H1 (cell line): ENCODE measurements around the gene FOXK1. TPM values are rescaled to one million over a fixed set of nuclear protein-coding genes. Genes with fewer than 3 reads are reported as not detected.

Source experiments
- KDM4A ChIP-seq: IDR thresholded peaks from one replicate; pipeline ENCODE4 v1.7.1; 2012; ENCODE audit warnings: low read depth, mild to moderate bottlenecking, moderate library complexity, low read length, inconsistent platforms; ENCODE audit not compliant: severe bottlenecking
- YY1 ChIP-seq: IDR thresholded peaks from 2 replicates; pipeline ENCODE4 v1.6.1; 2011; ENCODE audit warnings: low read depth, mild to moderate bottlenecking, low read length
- polyA plus RNA-seq, 7 experiments: library from polyadenylated mRNA; depleted of rRNA in 3 of 7; stranded (reverse) in 5 of 7; unstranded in 2 of 7; fragments of >200 nt in 5 of 7; fragments of 200-250 nt in 2 of 7; gene quantifications; 1 replicate in 5 of 7; 2 replicates in 1 of 7; 4 replicates in 1 of 7; pipeline versions ENCODE4 v1.2.1 to v1.2.3, GENCODE V29; 2011 to 2013; ENCODE audit warnings: missing spikeins in 2 of 7, mixed read lengths in 2 of 7
- total RNA-seq: library from RNA; stranded (reverse); fragmentation: NEBNext Ultra II Directional; extraction: Animal tissue kit (Norgen Biotek cat#: 25700); gene quantifications from 2 replicates; pipeline ENCODE4 v1.2.1, GENCODE V29; 2021
- TF ChIP-seq, protein P1 (sequence below): fragments of 300-600 bp; sonication (generic); IDR thresholded peaks from 2 replicates; pipeline ENCODE4 v1.7.1; 2012; ENCODE audit warnings: low read length, moderate library complexity, mild to moderate bottlenecking, inconsistent platforms; ENCODE audit not compliant: insufficient replicate concordance
- TF ChIP-seq, protein P2 (sequence below): IDR thresholded peaks from 2 replicates; pipeline ENCODE4 v1.6.1; 2011; ENCODE audit warnings: low read depth, mild to moderate bottlenecking, low read length; ENCODE audit not compliant: insufficient read depth

Gene FOXK1
- total and polyA plus RNA-seq, 2 of the 8 experiments (the other 6 are each of a cell fraction or from before 2014, with no cell fraction given): 2.0 to 8.5 TPM

DNA sequence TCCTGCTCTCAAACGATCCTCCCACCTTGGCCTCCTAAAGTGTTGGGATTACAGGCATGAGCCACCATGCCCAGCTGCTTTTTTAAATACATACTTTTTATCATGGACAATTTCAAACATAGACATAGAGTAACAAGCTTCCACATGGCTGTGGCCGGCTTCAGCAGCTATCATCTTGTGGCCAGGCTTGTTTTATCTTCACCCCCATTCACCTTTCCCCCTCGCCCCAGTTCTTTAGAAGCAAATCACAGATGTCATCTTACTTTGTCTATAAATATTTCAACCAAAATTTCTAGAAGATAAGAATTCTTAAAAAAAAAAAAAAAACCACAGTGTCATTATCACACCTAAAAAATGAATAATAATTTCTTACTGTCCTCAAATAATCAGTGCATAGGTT is 5.9 kb downstream of the FOXK1 start (continued):
- TF ChIP-seq, protein P1, sequence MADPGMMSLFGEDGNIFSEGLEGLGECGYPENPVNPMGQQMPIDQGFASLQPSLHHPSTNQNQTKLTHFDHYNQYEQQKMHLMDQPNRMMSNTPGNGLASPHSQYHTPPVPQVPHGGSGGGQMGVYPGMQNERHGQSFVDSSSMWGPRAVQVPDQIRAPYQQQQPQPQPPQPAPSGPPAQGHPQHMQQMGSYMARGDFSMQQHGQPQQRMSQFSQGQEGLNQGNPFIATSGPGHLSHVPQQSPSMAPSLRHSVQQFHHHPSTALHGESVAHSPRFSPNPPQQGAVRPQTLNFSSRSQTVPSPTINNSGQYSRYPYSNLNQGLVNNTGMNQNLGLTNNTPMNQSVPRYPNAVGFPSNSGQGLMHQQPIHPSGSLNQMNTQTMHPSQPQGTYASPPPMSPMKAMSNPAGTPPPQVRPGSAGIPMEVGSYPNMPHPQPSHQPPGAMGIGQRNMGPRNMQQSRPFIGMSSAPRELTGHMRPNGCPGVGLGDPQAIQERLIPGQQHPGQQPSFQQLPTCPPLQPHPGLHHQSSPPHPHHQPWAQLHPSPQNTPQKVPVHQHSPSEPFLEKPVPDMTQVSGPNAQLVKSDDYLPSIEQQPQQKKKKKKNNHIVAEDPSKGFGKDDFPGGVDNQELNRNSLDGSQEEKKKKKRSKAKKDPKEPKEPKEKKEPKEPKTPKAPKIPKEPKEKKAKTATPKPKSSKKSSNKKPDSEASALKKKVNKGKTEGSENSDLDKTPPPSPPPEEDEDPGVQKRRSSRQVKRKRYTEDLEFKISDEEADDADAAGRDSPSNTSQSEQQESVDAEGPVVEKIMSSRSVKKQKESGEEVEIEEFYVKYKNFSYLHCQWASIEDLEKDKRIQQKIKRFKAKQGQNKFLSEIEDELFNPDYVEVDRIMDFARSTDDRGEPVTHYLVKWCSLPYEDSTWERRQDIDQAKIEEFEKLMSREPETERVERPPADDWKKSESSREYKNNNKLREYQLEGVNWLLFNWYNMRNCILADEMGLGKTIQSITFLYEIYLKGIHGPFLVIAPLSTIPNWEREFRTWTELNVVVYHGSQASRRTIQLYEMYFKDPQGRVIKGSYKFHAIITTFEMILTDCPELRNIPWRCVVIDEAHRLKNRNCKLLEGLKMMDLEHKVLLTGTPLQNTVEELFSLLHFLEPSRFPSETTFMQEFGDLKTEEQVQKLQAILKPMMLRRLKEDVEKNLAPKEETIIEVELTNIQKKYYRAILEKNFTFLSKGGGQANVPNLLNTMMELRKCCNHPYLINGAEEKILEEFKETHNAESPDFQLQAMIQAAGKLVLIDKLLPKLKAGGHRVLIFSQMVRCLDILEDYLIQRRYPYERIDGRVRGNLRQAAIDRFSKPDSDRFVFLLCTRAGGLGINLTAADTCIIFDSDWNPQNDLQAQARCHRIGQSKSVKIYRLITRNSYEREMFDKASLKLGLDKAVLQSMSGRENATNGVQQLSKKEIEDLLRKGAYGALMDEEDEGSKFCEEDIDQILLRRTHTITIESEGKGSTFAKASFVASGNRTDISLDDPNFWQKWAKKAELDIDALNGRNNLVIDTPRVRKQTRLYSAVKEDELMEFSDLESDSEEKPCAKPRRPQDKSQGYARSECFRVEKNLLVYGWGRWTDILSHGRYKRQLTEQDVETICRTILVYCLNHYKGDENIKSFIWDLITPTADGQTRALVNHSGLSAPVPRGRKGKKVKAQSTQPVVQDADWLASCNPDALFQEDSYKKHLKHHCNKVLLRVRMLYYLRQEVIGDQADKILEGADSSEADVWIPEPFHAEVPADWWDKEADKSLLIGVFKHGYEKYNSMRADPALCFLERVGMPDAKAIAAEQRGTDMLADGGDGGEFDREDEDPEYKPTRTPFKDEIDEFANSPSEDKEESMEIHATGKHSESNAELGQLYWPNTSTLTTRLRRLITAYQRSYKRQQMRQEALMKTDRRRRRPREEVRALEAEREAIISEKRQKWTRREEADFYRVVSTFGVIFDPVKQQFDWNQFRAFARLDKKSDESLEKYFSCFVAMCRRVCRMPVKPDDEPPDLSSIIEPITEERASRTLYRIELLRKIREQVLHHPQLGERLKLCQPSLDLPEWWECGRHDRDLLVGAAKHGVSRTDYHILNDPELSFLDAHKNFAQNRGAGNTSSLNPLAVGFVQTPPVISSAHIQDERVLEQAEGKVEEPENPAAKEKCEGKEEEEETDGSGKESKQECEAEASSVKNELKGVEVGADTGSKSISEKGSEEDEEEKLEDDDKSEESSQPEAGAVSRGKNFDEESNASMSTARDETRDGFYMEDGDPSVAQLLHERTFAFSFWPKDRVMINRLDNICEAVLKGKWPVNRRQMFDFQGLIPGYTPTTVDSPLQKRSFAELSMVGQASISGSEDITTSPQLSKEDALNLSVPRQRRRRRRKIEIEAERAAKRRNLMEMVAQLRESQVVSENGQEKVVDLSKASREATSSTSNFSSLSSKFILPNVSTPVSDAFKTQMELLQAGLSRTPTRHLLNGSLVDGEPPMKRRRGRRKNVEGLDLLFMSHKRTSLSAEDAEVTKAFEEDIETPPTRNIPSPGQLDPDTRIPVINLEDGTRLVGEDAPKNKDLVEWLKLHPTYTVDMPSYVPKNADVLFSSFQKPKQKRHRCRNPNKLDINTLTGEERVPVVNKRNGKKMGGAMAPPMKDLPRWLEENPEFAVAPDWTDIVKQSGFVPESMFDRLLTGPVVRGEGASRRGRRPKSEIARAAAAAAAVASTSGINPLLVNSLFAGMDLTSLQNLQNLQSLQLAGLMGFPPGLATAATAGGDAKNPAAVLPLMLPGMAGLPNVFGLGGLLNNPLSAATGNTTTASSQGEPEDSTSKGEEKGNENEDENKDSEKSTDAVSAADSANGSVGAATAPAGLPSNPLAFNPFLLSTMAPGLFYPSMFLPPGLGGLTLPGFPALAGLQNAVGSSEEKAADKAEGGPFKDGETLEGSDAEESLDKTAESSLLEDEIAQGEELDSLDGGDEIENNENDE: no peak
- TF ChIP-seq, protein P2, sequence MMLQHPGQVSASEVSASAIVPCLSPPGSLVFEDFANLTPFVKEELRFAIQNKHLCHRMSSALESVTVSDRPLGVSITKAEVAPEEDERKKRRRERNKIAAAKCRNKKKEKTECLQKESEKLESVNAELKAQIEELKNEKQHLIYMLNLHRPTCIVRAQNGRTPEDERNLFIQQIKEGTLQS: no peak
- TF ChIP-seq YY1 (no peak), KDM4A (no peak)
- TF ChIP-seq, all 59 proteins: peak for 0
